Left kidney (tissue), 2 donors: Measurements from ENCODE around the gene KCTD19. TPM values are rescaled to one million over a fixed set of nuclear protein-coding genes. Genes with fewer than 3 reads are reported as not detected.

Experiments
- DNase-seq: peaks from one replicate; pipeline ENCODE4 v3.0.0-alpha.2; 2013
- polyA plus RNA-seq: library from polyadenylated mRNA; unstranded; fragments of 120-200 nt; gene quantifications from one replicate; pipeline ENCODE4 v1.2.1, GENCODE V29; 2013; ENCODE audit not compliant: insufficient read length

The KCTD19 gene
- polyA plus RNA-seq, 1 donor = 1.6 TPM

GRCh38 chr16:67258161-67258835 is 68.2 kb downstream of the KCTD19 start:
- DNase-seq = no peak

- no peak for DNase-seq
Observed at GRCh38 chr16:67257486-67258160, 68.9 kb downstream of the KCTD19 start.

GRCh38 chr16:67256701-67257230 is 69.8 kb downstream of the KCTD19 start:
- no peak for DNase-seq

DNA sequence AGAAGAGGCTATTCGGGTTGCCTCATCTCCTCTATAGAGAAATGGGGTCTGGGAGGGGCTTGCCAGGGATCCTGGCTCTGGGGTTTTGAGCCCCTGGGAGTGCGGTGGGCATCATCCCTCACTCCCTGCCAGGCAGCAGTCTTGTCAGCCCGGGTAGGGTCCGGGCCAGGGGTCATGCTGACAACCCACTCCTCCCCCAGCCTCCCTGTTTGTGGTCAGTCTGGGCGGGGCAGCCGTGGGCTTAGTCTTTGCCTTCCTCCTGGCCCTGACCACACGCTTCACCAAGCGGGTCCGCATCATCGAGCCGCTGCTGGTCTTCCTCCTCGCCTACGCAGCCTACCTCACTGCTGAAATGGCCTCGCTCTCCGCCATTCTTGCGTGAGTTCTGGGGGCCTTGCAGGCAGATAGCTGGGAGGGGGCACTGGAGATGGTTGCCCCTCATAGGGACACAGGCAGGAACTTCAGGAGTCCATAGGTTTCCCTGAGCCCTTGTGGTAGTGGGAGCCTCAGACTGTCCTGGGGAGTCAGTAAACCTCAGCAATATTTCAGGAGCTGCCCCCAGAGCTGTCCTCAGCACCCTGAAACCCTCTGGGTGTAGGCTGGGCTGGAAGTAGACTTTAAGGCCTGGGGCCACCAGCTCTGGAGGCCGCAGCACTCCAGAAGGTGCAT is 70.9 kb downstream of the KCTD19 start:
- no peak for DNase-seq

DNA sequence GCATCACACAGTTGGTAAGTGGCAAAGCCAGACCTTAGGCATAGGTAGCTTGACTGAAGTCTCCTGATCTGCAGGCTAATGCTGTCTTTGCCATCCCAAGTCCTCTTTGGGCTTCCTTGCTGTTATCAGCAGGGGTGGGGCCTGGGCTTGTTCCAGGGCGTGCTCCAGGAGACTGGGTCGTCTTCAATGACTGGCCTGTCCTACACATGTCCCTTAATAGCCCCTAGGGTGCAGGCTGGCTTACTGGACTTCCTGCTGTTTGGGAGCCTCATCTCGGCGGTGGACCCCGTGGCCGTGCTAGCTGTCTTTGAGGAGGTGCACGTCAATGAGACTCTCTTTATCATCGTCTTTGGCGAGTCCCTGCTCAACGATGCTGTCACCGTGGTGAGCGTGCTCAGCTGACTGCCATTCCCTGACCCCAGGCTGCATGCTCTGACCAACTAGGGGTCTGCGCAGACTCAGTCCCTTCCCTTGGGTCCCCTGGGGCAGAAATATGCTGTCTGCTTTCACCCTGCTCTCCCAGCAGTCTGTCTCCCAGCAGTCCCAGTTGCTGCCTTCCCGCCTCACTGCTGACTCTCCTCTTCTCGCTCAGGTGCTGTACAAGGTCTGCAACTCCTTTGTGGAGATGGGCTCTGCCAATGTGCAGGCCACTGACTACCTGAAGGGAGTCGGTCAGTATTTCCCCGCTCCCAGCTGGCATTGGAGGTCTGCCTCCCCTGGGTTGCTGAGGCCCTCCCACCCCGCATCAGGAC is 71.6 kb downstream of the KCTD19 start:
- DNase-seq = no peak

GRCh38 chr16:67252609-67253497 is 73.7 kb downstream of the KCTD19 start:
- DNase-seq = no peak

GRCh38 chr16:67250045-67250327 is 76.6 kb downstream of the KCTD19 start:
- DNase-seq = no peak

GRCh38 chr16:67249178-67250044 is 77.1 kb downstream of the KCTD19 start:
- no peak for DNase-seq

GRCh38 chr16:67248401-67249177 is 78.0 kb downstream of the KCTD19 start, which contains the start of gene SLC9A5:
Gene SLC9A5, plus strand, starts transcription at chr16:67248979. Its CDS starts 36 bp downstream, at chr16:67249015.
- DNase-seq = no peak

- DNase-seq = no peak
Observed at GRCh38 chr16:67248073-67248400, 78.5 kb downstream of the KCTD19 start.

DNA sequence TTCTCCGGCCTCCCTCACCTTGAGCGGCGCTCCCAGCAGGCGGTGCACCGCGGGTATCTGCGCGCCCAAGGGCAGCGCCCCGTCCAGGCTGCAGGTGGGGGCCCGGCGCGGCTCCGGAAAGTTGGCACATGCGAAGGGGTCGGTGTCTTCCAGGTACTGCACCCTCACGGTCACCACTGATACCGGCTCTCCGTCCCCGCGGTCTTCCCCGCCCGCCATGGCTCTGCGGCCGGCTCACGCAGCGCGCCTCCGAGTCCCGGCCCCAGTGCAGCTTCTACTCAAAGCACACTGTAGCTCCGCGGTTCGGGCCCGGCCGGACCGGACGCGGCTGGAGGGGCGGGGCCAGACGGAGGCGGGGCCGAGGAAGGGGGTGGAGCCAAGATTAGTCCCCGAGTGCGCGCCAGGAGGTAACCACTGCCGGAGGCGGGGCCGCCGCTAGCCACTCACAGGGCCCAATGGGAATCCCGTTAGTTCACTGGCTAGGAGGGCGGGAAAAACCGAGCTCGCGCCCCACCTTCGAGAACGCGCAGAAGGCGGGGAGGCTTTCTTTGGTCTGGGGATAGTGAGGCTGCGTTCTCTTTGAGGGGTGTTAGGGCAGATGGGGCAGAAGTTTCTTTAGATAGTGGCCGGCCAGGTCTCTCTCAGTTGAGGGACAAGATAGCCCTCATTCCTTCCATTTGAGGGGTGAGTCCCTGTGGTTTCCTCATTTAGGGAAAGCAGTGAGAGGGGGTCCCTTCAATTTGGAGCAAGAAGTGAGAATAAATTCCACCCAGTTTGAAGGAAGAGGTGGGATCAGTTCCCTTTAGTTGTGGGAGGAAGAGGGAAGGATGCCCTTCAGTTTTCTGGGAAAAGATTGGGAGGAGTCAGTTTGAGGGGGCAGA is 79.1 kb downstream of the KCTD19 start, which contains the start of gene FHOD1:
TSS of gene FHOD1 (minus strand) at position 290 of the 881 bp plus-strand sequence. CDS start at position 219, 71 bp downstream.
- DNase-seq = peak; percentile 93

- DNase-seq = no peak
Observed at GRCh38 chr16:67246756-67247191, 79.8 kb downstream of the KCTD19 start.

GRCh38 chr16:67246081-67246755 is 80.3 kb downstream of the KCTD19 start:
- DNase-seq = peak; percentile 80

- DNase-seq = no peak
Observed at GRCh38 chr16:67245674-67246080, 80.9 kb downstream of the KCTD19 start.

DNA sequence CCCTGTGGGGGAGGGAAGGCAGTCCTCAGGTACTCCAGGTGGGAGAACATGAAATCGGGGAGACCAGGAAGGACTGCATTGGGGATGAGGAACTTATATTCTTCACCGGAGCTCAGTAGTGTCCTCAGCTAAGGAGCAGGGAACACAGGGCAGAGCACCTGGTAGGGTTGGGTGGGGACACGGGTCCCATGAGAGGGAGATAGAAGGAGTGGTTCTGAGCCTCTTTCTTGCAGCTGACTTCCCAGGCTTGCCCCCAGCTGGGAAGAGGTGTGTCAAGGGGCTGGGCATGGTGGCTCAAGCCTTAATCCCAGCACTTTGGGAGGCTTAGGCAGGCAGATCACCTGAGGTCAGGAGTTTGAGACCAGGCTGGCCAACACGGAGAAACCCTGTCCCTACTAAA is 81.4 kb downstream of the KCTD19 start:
- DNase-seq = no peak

GRCh38 chr16:67244387-67245185 is 82.0 kb downstream of the KCTD19 start:
- DNase-seq = no peak

- DNase-seq = no peak
Observed at GRCh38 chr16:67243481-67243880, 83.1 kb downstream of the KCTD19 start.
